ENCODE measurements around the gene PTPRM.

The PTPRM gene

DNA sequence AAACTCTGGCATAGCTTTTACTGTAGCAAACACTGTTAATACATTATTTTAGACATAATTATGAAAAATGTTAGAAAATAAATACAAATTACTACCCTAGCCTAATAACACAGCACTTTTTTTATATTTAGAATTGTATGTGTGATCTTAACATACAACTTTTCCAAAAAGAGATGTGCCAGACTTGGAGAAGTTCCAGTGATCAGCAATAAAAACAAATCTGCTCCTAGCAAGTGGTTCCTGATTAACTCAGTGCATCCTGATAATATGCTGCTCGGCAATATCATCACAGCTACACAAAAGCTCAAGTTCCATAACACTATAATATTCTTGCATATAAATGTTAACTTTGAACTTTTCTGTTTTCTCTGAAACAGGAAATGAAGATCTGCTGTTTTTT is 22.4 kb upstream of the PTPRM start:
- Histone ChIP-seq H3K4me3 (ENCODE audit: low read length) (no peak overlapping the region), H3K4me2 (ENCODE audit: low read depth, low read length) (no peak overlapping the region), H3K36me3 (replicated peaks; ENCODE audit: insufficient read depth, low read length) (no peaks in the 10 kb centered on the region), H4K20me1 (ENCODE audit: insufficient read depth, low read length) (no peaks in the 10 kb centered on the region), H3K9ac (ENCODE audit: low read length) (no peak overlapping the region), H3F3A (ENCODE audit: insufficient read depth, low read length) (no peaks in the 10 kb centered on the region), H3K79me2 (ENCODE audit: low read length) (no peaks in the 10 kb centered on the region), H3K27me3 (replicated peaks; ENCODE audit: insufficient read depth, low read length) (no peaks in the 10 kb centered on the region), H2AFZ (ENCODE audit: low read length) (no peak overlapping the region), H3K27ac (ENCODE audit: low read length) (no peak overlapping the region), H3K4me1 (ENCODE audit: low read length) (no peaks in the 10 kb centered on the region), H3K9me3 (replicated peaks; ENCODE audit: insufficient read depth, low read length) (no peaks in the 10 kb centered on the region), H3K9me2 (replicated peaks; ENCODE audit: insufficient read depth, low read length) (no peaks in the 10 kb centered on the region)
- TF ChIP-seq EZH2phosphoT487 (IDR thresholded peaks at IDR 0.05; ENCODE audit: low read length) (no peak), EZH2 (optimal IDR thresholded peaks at IDR 0.05; ENCODE audit: low read depth, low read length) (no peak)
- TF ChIP-seq, protein P1, sequence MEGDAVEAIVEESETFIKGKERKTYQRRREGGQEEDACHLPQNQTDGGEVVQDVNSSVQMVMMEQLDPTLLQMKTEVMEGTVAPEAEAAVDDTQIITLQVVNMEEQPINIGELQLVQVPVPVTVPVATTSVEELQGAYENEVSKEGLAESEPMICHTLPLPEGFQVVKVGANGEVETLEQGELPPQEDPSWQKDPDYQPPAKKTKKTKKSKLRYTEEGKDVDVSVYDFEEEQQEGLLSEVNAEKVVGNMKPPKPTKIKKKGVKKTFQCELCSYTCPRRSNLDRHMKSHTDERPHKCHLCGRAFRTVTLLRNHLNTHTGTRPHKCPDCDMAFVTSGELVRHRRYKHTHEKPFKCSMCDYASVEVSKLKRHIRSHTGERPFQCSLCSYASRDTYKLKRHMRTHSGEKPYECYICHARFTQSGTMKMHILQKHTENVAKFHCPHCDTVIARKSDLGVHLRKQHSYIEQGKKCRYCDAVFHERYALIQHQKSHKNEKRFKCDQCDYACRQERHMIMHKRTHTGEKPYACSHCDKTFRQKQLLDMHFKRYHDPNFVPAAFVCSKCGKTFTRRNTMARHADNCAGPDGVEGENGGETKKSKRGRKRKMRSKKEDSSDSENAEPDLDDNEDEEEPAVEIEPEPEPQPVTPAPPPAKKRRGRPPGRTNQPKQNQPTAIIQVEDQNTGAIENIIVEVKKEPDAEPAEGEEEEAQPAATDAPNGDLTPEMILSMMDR (IDR thresholded peaks at IDR 0.05; ENCODE audit: low read length) = no peak
- DNase-seq = no peak

DNA sequence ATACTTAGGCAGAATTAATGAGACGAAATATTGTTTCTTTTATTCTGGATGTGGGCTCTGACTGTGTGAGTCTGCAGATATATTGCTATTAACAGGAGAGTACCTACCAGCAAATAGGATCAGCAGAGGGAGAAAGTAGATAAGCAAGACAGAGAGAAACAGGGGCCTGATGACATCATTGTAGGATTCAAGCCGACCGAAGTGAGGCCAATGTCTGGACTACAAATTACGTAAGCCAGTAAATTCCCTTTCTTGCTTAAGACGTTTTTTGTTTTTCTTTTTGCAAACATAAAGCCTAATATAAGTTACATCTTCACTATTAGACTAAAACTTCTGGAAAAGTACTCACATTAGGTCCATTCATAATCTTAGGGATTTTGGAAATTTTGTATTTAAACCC is 21.4 kb upstream of the PTPRM start:
- H3K9ac ChIP-seq (ENCODE audit: low read length) = no peak overlapping the region
- H3K4me3 ChIP-seq (ENCODE audit: low read length) = no peak overlapping the region
- H3K36me3 ChIP-seq (replicated peaks; ENCODE audit: insufficient read depth, low read length) = no peaks in the 10 kb centered on the region
- no peaks in the 10 kb centered on the region for H3F3A ChIP-seq (ENCODE audit: insufficient read depth, low read length)
- H3K27ac ChIP-seq (ENCODE audit: low read length) = no peak overlapping the region
- no peak overlapping the region for H3K4me2 ChIP-seq (ENCODE audit: low read depth, low read length)
- TF ChIP-seq, protein P1 (IDR thresholded peaks at IDR 0.05; ENCODE audit: low read length) = no peak
- TF ChIP-seq EZH2 (optimal IDR thresholded peaks at IDR 0.05; ENCODE audit: low read depth, low read length) (no peak), EZH2phosphoT487 (IDR thresholded peaks at IDR 0.05; ENCODE audit: low read length) (no peak)
- H3K27me3 ChIP-seq (replicated peaks; ENCODE audit: insufficient read depth, low read length) = no peaks in the 10 kb centered on the region
- H4K20me1 ChIP-seq (ENCODE audit: insufficient read depth, low read length) = no peaks in the 10 kb centered on the region
- H3K79me2 ChIP-seq (ENCODE audit: low read length) = no peaks in the 10 kb centered on the region
- DNase-seq = no peak
- H3K9me3 ChIP-seq (replicated peaks; ENCODE audit: insufficient read depth, low read length) = no peaks in the 10 kb centered on the region
- H2AFZ ChIP-seq (ENCODE audit: low read length) = no peak overlapping the region
- no peaks in the 10 kb centered on the region for H3K9me2 ChIP-seq (replicated peaks; ENCODE audit: insufficient read depth, low read length)
- no peaks in the 10 kb centered on the region for H3K4me1 ChIP-seq (ENCODE audit: low read length)

DNA sequence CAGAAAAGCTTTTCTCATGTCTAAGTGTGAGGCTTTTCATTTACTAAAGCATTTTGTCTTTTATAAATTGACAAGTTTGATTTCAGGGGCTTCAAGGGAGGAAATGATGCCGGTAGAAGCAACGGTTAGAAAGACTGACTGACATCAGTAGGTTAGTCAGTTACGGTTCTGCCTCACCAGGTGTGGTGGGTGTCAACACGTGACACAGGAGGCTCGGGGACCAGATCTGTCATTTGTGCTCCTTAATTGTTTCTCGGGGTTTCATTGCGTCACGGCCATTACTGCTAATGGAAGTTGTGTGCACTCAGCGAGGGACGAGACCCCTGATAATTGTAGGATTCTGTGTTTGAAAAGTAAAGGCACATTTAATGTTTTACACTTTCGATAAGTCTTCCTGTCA is 18.9 kb upstream of the PTPRM start:
- Histone ChIP-seq H3K36me3 (replicated peaks; ENCODE audit: insufficient read depth, low read length) (no peaks in the 10 kb centered on the region), H3F3A (ENCODE audit: insufficient read depth, low read length) (no peaks in the 10 kb centered on the region), H4K20me1 (ENCODE audit: insufficient read depth, low read length) (no peaks in the 10 kb centered on the region), H3K4me2 (ENCODE audit: low read depth, low read length) (no peak overlapping the region), H3K79me2 (ENCODE audit: low read length) (no peaks in the 10 kb centered on the region), H2AFZ (ENCODE audit: low read length) (no peak overlapping the region), H3K4me3 (ENCODE audit: low read length) (no peak overlapping the region), H3K9ac (ENCODE audit: low read length) (no peak overlapping the region), H3K27me3 (replicated peaks; ENCODE audit: insufficient read depth, low read length) (no peaks in the 10 kb centered on the region), H3K9me3 (replicated peaks; ENCODE audit: insufficient read depth, low read length) (no peaks in the 10 kb centered on the region), H3K4me1 (ENCODE audit: low read length) (no peaks in the 10 kb centered on the region), H3K9me2 (replicated peaks; ENCODE audit: insufficient read depth, low read length) (no peaks in the 10 kb centered on the region), H3K27ac (ENCODE audit: low read length) (no peak overlapping the region)
- DNase-seq = no peak
- TF ChIP-seq EZH2phosphoT487 (IDR thresholded peaks at IDR 0.05; ENCODE audit: low read length) (no peak), EZH2 (optimal IDR thresholded peaks at IDR 0.05; ENCODE audit: low read depth, low read length) (no peak)
- TF ChIP-seq, protein P1 (IDR thresholded peaks at IDR 0.05; ENCODE audit: low read length) = no peak
